Adrenal gland (tissue), 12 donors: ENCODE data around the gene IGF2. TPM values are rescaled to one million over a fixed set of nuclear protein-coding genes. Genes with fewer than 3 reads are reported as not detected.

Experiments
- DNase-seq, 7 donors: peaks; one replicate each; pipeline ENCODE4 v3.0.0-alpha.2; 2019 to 2020
- H3K27ac ChIP-seq, 5 donors: fragments of 200-600 bp; sonication (generic) in 4 of 5; 1 replicate in 3 of 5; 2 replicates in 2 of 5; pipeline versions ENCODE4 v1.5.1 to v1.8.0; 2016 to 2020; ENCODE audit warnings: mild to moderate bottlenecking in 1 of 5
- H3K27me3 ChIP-seq: fragments of 200-600 bp; 2 replicates; pipeline ENCODE4 v1.8.0; 2021
- H3K36me3 ChIP-seq, 2 donors: fragments of 200-600 bp; replicated peaks in 1 of 2; 1 replicate in 1 of 2; 2 replicates in 1 of 2; pipeline versions ENCODE4 v1.5.1 to v1.8.0; 2018 to 2022
- H3K4me1 ChIP-seq, 2 donors: fragments of 200-600 bp; replicated peaks in 1 of 2; 1 replicate in 1 of 2; 2 replicates in 1 of 2; pipeline versions ENCODE4 v1.5.1 to v1.8.0; 2018 to 2021
- H3K4me3 ChIP-seq, 4 donors: fragments of 200-600 bp; sonication (generic) in 3 of 4; one replicate each; pipeline ENCODE4 v1.5.1; 2016 to 2018
- H3K9me3 ChIP-seq, 3 donors: fragments of 200-600 bp; sonication (generic) in 1 of 3; replicated peaks in 1 of 3; 1 replicate in 2 of 3; 2 replicates in 1 of 3; pipeline versions ENCODE4 v1.5.1 to v1.8.0; 2016 to 2021
- POLR2A ChIP-seq, 2 donors: fragments of 450-650 bp; IDR thresholded peaks; one replicate each; pipeline ENCODE4 v1.6.1; 2017; ENCODE audit warnings: antibody characterized with exemption in 2 of 2, mild to moderate bottlenecking in 2 of 2, moderate library complexity in 1 of 2
- WGBS, 4 donors: extraction: QIAGEN DNeasy Blood & Tissue Kit in 2 of 4; methylation state at CpG; one replicate each; pipeline versions ENCODE4 v1.1.5 to v1.1.7; 2013 to 2017; 5-methylcytosine and 5-hydroxymethylcytosine counted together
- intact Hi-C, 2 donors: fragments of 100-400 bp; cut with DNase I; formaldehyde crosslinking; loops; one replicate each; pipeline versions ENCODE4 v1.14.1 to v1.15.0; 2022 to 2023
- polyA plus RNA-seq, 3 donors: library from polyadenylated mRNA; stranded (reverse); fragments of 200-250 nt in 2 of 3; fragments of 350-450 nt in 1 of 3; fragmentation: Illumina TruSeq in 1 of 3; extraction: RNeasy Lipid Tissue Mini Kit (QIAGEN cat#74804) in 1 of 3; gene quantifications; one replicate each; pipeline ENCODE4 v1.2.3, GENCODE V29; 2013 to 2014
- total RNA-seq, 9 donors: library from RNA; depleted of rRNA in 4 of 9; stranded (reverse); fragments of >200 nt in 4 of 9; fragments of 120-200 nt in 1 of 9; fragmentation: NEBNext Ultra II Directional in 1 of 9; extraction: Animal tissue kit (Norgen Biotek cat#: 25700) in 1 of 9; gene quantifications; one replicate each; pipeline versions ENCODE4 v1.1.0 to v1.2.4, GENCODE V29; 2013 to 2023
- TF ChIP-seq, protein P1 (sequence below), 6 experiments: fragments of 450-650 bp in 4 of 6; fragments of 200-600 bp in 2 of 6; sonication (generic) in 1 of 6; IDR thresholded peaks; 1 replicate in 5 of 6; 2 replicates in 1 of 6; pipeline versions ENCODE4 v1.5.1 to v1.8.0; 2016 to 2021; ENCODE audit warnings: antibody characterized with exemption in 6 of 6, mild to moderate bottlenecking in 2 of 6, moderate library complexity in 1 of 6
- donor health status: healthy with polysubstance abuse.
- donor health status: Bipolar disorder and iron deficiency.
- donor health status: DM: yes; HTN: yes; CAD: no.
- donor health status: DM: no; HTN: no; CAD: no.
- donor health status: DM: no; HTN: no; CAD: no.
- donor health status: DM: yes; HTN: yes; CAD: no.

IGF2 gene
- total and polyA plus RNA-seq, 12 donors = 41.8 to 693 (median 119) TPM

- no peaks in the 10 kb centered on the region for H3K4me1 ChIP-seq
- peaks cover 11% of the 10 kb centered on the region for H3K27me3 ChIP-seq
- no peak overlapping the region for H3K4me3 ChIP-seq
- 73 to 90% (median 80%) methylated on average over 6 to 9 of the region's 9 CpGs for WGBS, 4 donors
- peak in 2 of 7 donors; percentile 16 to 38 for DNase-seq
- H3K36me3 ChIP-seq = no peaks in the 10 kb centered on the region
- no peaks in the 10 kb centered on the region for H3K9me3 ChIP-seq
- TF ChIP-seq, protein P1, sequence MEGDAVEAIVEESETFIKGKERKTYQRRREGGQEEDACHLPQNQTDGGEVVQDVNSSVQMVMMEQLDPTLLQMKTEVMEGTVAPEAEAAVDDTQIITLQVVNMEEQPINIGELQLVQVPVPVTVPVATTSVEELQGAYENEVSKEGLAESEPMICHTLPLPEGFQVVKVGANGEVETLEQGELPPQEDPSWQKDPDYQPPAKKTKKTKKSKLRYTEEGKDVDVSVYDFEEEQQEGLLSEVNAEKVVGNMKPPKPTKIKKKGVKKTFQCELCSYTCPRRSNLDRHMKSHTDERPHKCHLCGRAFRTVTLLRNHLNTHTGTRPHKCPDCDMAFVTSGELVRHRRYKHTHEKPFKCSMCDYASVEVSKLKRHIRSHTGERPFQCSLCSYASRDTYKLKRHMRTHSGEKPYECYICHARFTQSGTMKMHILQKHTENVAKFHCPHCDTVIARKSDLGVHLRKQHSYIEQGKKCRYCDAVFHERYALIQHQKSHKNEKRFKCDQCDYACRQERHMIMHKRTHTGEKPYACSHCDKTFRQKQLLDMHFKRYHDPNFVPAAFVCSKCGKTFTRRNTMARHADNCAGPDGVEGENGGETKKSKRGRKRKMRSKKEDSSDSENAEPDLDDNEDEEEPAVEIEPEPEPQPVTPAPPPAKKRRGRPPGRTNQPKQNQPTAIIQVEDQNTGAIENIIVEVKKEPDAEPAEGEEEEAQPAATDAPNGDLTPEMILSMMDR (IDR thresholded peaks at IDR 0.05) = no peak
- TF ChIP-seq POLR2A (IDR thresholded peaks at IDR 0.05) = no peak
- intact Hi-C loops = no loop called here
- no peak overlapping the region for H3K27ac ChIP-seq
These were observed 49.5 kb downstream of the IGF2 start for GRCh38 chr11:2089536-2090165.

DNA sequence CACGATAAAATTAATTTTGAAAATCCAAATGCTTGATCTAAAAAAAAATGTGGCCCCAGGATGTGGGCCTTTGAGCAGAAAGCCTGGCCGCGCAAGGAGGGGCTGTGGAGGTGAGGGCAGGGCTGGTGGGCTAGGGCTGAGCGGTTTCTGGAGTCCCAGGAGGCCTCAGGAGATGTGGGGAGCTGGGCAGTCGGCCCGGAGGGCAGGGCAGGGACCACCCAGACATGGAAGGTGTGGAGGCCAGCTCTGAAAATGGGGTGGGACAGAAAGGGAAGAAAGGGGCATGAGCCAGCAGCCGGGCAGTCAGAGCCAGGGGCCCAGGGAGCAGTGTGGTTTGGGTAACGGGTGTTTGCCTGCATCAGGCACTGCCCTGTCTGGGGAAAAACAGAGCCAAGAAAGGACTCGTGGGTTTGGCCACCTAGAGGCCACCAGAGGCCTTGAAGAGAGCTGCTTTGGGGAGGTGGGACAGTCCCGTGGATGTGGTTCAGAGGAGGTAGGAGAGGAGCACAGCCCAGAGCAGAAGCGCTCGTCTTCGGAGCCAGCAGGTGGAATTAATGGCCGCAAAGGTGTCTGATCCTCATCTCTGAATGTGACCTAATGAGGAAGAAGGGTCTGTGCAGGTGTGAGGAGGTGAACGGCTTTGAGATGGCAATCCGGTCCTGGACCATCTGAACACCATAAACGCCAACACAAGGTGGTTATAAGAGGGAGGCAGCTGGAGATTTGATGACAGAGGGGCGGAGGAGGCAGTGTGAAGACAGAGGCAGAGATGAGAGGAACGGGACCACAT is 50.2 kb downstream of the IGF2 start:
- 77 to 84% (median 82%) methylated on average over 19 of the region's 19 CpGs for WGBS, 4 donors
- no peak overlapping the region for H3K27ac ChIP-seq
- H3K27me3 ChIP-seq = peaks cover 11% of the 10 kb centered on the region
- intact Hi-C loops = no loop called here
- DNase-seq = peak in 2 of 7 donors; percentile 13 to 28
- H3K4me1 ChIP-seq = no peaks in the 10 kb centered on the region
- no peaks in the 10 kb centered on the region for H3K36me3 ChIP-seq
- TF ChIP-seq, protein P1 (IDR thresholded peaks at IDR 0.05) = no peak
- TF ChIP-seq POLR2A (IDR thresholded peaks at IDR 0.05) = no peak
- no peaks in the 10 kb centered on the region for H3K9me3 ChIP-seq
- no peak overlapping the region for H3K4me3 ChIP-seq

DNA sequence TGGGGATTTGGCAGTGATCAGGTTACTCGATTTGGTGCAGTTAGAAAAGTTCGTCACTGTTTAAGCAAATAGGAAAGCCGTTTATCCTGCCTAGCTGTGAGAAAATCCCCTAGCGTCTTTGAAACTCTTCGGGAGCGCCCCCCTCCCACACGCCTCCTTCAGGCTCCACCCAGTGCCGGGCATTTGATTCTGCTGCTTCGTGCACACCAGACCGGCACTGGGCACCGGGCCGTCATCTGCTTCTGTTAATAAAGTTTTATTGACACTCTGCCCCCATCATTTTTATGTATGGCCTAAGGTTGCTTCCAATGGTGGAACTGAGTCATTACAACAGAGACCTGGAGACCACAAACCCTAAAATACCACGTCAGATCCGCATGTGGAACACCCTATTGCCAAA is 50.9 kb downstream of the IGF2 start:
- Histone ChIP-seq H3K27me3 (peaks cover 11% of the 10 kb centered on the region), H3K4me1 (no peaks in the 10 kb centered on the region), H3K9me3 (no peaks in the 10 kb centered on the region), H3K4me3 (no peak overlapping the region), H3K36me3 (no peaks in the 10 kb centered on the region), H3K27ac (no peak overlapping the region)
- 79 to 85% (median 82%) methylated on average over 14 of the region's 14 CpGs for WGBS, 4 donors
- TF ChIP-seq, protein P1 (IDR thresholded peaks at IDR 0.05) = no peak
- no peak for TF ChIP-seq POLR2A (IDR thresholded peaks at IDR 0.05)
- DNase-seq = peak in 1 of 7 donors; percentile 42
- intact Hi-C loops = no loop called here

- H3K27me3 ChIP-seq = no peaks in the 10 kb centered on the region
- H3K36me3 ChIP-seq = no peaks in the 10 kb centered on the region
- no peaks in the 10 kb centered on the region for H3K4me1 ChIP-seq
- H3K9me3 ChIP-seq = no peaks in the 10 kb centered on the region
- no peak overlapping the region for H3K27ac ChIP-seq
- intact Hi-C loops = no loop called here
- 81 to 88% (median 83%) methylated on average over 18 to 26 of the region's 26 CpGs for WGBS, 4 donors
- H3K4me3 ChIP-seq = no peak overlapping the region
- TF ChIP-seq, protein P1 (IDR thresholded peaks at IDR 0.05) = no peak
- no peak for TF ChIP-seq POLR2A (IDR thresholded peaks at IDR 0.05)
- peak in 1 of 7 donors; percentile 25 for DNase-seq
These were observed 52.7 kb downstream of the IGF2 start for GRCh38 chr11:2086239-2087040.
